Limb (tissue), 2 donors: ENCODE results near the gene GTSF1L.

ENCODE experiments used
- DNase-seq, 2 donors: peaks; one replicate each; pipeline ENCODE4 v3.0.0-alpha.2; 2016; ENCODE audit errors: extremely low spot score in 2 of 2

Gene GTSF1L

DNA sequence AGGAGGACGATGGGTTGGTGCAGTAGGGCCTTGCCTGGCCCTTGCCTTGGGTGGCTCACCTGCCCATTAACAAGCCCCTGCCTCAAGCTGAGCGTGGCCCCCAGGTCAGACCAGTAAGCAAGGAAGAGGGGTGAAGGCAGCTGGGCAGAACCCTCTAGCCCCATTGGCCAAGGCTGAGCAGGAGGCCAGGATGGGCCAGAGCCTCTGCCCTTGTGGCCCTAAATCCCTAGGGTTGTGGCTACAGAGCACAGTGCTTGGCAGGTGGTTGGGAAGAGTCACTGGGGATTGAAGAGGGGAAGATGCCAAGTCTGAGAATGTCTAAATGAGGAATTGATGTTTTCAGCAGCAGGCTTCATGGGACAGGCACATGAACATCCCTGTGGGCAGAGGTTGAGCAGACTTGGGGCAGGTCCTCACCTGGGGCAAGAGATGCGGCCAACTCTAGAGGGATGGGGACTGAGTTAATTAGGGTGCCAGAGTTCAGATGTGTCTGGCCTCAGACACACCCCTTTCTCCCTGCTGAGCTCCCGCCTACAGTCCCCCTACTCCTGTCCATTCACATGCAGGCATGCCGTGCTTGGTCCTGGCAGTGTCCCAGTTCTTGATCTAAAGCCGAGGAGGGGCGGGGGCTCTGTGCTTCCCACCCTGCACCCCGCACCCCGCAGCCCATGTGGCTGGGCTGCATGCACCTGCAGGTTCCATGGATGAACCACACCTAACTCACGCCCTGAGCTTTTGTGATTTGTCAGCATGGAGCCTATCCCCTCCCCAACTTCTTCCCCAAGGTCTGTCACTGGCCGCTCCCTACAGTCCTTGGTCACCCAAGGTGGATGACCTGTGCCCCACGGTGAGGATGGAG lies 9.8 kb downstream of the GTSF1L start:
- DNase-seq, result no peak

GRCh38 chr20:43716123-43716522 lies 10.7 kb downstream of the GTSF1L start:
- no peak for DNase-seq

DNA sequence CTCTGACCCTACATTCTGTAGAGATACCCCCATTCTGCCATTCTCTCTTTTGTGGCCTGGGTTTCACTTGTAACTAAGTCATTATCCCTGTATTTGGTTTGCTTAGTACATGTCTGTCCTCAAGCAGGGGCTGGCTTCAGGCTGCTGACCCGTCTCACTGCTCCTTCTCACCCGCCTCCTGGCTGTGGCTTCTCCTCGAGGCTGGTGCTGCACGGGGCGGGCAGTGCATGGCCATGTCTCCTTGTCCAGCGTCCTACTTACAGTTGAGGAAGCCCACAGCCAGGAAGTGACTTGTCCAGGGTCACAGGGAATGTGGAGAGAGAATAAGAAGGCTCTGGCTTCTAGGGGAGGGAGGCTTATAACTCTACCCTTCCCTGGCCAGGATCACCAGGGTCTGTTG lies 11.3 kb downstream of the GTSF1L start:
- DNase-seq, result no peak

GRCh38 chr20:43715044-43715443 lies 11.8 kb downstream of the GTSF1L start:
- DNase-seq, result no peak

- no peak for DNase-seq
Observed at GRCh38 chr20:43711098-43711654, 15.6 kb downstream of the GTSF1L start.

GRCh38 chr20:43710370-43711044 lies 16.3 kb downstream of the GTSF1L start:
- DNase-seq, result no peak

- DNase-seq, result no peak
Observed at GRCh38 chr20:43702502-43702901, 24.3 kb downstream of the GTSF1L start.

DNA sequence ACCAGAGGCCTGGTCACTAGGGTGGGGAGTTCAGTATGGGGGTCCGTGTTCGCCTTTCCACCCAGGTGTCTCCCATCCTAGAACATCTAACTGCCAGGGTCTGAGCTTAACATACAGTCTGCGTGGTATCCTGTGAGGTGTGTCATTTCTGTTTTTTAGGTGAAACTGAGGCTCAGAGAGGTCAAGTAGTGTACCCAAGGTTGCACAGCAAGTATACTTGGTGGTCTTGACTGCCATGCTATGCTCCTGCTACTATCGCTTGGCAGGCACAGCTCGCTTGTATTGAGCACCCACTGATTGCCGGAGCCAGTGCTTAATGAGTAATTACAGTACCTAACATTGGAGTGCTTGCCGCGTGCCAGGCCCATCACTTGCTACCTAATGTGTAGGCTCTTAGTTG lies 26.2 kb downstream of the GTSF1L start:
- no peak for DNase-seq

- no peak for DNase-seq
Observed at GRCh38 chr20:43699941-43700565, 26.7 kb downstream of the GTSF1L start.

- DNase-seq, result no peak
Observed at GRCh38 chr20:43695571-43695970, 31.2 kb downstream of the GTSF1L start.

DNA sequence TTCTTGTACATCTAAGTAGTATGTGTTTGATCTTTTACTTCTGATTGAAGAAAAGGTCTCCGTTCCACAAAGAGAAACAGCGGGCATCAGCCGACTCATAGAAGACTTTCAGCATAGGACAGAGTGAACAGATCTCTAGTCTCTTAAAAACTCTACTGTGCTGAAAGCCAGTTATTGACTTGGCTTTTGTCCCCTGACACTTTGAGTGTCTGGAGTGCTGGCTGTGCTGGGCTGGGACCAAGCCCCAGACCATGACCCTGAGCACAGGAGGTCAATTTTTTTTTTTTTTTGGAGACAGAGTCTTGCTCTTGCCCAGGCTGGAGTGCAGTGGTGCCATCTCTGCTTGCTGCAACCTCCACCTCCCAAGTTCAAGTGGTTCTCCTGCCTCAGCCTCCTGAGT lies 32.0 kb downstream of the GTSF1L start:
- no peak for DNase-seq

DNA sequence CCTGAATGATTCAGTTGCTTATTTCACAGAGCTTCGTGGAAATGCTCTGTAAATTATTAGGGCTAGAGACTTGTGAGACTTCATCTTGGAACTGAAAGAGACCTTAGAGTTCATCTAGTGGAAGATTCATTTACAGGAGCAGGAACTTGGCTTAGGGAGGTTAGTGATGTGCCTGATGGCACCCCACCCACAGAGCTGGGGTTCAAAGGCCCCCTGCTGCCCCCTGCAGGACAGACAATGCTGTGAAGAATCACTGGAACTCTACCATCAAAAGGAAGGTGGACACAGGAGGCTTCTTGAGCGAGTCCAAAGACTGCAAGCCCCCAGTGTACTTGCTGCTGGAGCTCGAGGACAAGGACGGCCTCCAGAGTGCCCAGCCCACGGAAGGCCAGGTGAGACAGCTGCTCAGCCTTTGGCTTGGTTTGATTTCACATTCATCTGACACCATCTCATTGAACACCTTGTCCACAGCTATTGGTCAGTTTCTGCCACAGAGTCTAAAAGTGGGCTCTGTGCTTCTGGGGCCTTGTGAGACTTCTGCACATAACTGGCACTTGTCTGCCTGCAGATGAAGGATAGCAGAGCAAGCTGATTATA lies 34.8 kb downstream of the GTSF1L start:
- no peak for DNase-seq

DNA sequence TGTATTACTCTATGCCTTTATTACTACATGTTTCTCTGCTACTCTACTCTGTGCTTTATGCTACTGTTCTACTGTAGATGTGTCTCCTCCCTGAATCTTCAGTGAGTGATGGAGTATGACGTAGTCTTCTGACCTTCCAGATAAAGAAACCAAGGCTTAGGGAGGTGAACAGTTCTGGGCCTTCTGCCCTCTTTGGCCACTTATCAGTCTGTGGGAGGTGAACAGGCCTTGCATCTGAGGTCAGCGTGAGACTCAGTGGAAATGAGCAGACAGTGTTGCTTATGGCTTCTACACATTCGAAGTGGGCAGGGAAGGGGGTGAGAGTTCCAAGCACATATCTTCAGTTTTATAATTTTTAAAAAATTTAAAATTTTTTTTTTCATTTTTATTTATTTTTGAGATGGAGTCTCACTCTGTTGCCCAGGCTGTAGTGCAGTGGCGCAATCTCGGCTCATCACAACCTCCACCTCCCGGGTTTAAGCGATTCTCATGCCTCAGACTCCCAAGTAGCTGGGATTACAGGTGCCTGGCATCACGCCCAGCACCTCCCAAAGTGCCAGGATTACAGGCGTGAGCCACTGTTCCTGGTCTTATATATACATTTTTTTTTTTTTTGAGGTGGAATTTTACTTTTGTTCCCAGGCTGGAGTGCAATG lies 35.7 kb downstream of the GTSF1L start:
- no peak for DNase-seq

DNA sequence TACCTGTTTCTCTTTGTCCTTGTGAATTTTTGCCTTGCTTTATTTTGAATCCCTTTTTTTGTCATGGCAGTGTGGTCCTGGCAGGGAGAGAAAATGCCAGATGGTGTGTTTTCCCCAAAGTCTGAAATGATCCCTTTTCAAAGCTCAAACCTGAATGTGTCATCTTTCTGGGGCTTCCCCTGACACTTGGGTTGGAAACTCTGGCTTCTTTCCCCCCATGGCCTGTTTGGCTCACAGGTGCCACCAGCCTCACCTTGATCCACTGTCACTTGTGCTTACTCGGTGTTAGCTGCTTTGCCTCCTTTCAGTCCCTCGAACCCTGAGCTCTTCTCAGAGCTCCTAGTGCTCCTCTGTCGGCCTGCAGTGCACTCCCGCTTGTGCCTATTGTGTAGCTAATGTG lies 37.6 kb downstream of the GTSF1L start:
- DNase-seq, result no peak

DNA sequence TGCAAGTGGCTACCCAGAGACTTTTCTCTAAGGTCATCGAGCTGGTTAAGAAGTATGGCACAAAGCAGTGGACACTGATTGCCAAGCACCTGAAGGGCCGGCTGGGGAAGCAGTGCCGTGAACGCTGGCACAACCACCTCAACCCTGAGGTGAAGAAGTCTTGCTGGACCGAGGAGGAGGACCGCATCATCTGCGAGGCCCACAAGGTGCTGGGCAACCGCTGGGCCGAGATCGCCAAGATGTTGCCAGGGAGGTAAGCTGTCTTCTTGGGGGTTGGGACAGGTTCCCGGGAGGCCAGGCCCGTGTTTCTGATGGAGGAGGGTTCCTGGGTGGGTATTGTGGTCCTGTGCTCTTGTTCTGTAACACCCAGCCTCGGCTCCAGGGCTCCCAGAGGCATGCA lies 40.0 kb downstream of the GTSF1L start:
- no peak for DNase-seq

- DNase-seq, result no peak
Observed at GRCh38 chr20:43682446-43682845, 44.4 kb downstream of the GTSF1L start.

GRCh38 chr20:43681991-43682410 lies 44.8 kb downstream of the GTSF1L start:
- DNase-seq, result no peak

GRCh38 chr20:43681468-43681942 lies 45.3 kb downstream of the GTSF1L start:
- no peak for DNase-seq

DNA sequence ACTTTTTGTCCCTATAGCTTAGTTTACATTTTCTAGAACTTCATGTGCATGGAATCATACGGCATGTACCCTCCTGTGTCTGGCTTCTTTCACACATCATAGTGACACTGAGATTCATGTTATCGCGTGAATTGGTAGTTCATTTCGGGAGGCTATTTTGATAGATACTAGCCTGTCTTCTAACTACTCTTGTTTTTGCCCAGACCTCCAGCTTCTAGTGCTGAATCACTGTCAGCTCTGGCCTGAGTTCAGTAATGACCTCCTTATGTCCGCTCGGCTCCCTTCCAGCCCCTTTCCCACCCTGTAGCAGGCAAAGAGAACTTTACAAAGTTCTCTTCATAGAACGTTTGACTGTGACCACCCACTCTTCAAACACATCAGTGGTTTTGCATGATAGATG lies 45.8 kb downstream of the GTSF1L start:
- DNase-seq, result no peak

DNA sequence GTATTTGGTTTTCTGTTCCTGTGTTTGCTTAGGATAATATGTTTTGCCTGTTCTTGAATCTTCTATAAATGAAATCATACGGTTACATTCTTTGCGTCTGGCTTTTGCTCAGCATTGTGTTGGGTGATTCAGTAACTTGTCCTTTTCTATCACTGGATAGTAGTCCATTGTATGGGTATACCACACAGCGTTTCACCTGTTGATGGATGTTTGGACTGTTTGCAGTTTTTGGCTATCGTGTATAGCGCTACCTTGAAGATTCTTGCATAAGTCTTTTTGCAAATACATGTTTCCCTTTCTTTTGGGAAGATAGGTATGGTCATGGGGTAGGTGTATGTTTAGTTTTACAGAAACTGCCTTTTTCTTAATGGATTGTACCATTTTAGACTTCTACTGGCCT lies 50.4 kb downstream of the GTSF1L start:
- DNase-seq, result no peak
